GM12864 (cell line): Measurements from ENCODE around the gene NAA35.

ENCODE experiments used
- DNase-seq: peaks from one replicate; pipeline ENCODE4 v3.0.0-alpha.2; 2011; ENCODE audit warnings: low read depth
- H3K4me3 ChIP-seq: 2 replicates; pipeline ENCODE4 v1.5.1; 2011; ENCODE audit warnings: mild to moderate bottlenecking, low read depth, low read length, control low read depth
- CTCF ChIP-seq: IDR thresholded peaks from 2 replicates; pipeline ENCODE4 v1.5.1; 2011; ENCODE audit warnings: low read depth, mild to moderate bottlenecking, moderate library complexity, low read length, control low read depth, inconsistent platforms; ENCODE audit errors: missing control alignments

Gene NAA35

GRCh38 chr9:86061972-86062739, 121.2 kb downstream of the NAA35 start:
- no peak overlapping the region for H3K4me3 ChIP-seq
- TF ChIP-seq CTCF, result no peak
- DNase-seq, result no peak

- H3K4me3 ChIP-seq, result no peak overlapping the region
- no peak for DNase-seq
- no peak for TF ChIP-seq CTCF
Measured at GRCh38 chr9:86062845-86063693, 122.1 kb downstream of the NAA35 start.

- TF ChIP-seq CTCF, result no peak
- H3K4me3 ChIP-seq, result no peak overlapping the region
- no peak for DNase-seq
Measured at GRCh38 chr9:86064220-86064619, 123.3 kb downstream of the NAA35 start.

GRCh38 chr9:86069206-86069869, 128.4 kb downstream of the NAA35 start:
- no peak overlapping the region for H3K4me3 ChIP-seq
- no peak for TF ChIP-seq CTCF
- DNase-seq, result no peak
